Measurements from ENCODE around the gene SERPINB6. TPM values are rescaled to one million over a fixed set of nuclear protein-coding genes. Genes with fewer than 3 reads are reported as not detected.

SERPINB6 gene
- polyA plus RNA-seq, result 13.6 and 23.1 TPM in 2 replicates

GRCh38 chr6:2971420-2972218 is at the start of gene SERPINB6:
SERPINB6 (minus strand) TSS chr6:2971567; CDS start chr6:2959332, 12,235 bp downstream.

DNA sequence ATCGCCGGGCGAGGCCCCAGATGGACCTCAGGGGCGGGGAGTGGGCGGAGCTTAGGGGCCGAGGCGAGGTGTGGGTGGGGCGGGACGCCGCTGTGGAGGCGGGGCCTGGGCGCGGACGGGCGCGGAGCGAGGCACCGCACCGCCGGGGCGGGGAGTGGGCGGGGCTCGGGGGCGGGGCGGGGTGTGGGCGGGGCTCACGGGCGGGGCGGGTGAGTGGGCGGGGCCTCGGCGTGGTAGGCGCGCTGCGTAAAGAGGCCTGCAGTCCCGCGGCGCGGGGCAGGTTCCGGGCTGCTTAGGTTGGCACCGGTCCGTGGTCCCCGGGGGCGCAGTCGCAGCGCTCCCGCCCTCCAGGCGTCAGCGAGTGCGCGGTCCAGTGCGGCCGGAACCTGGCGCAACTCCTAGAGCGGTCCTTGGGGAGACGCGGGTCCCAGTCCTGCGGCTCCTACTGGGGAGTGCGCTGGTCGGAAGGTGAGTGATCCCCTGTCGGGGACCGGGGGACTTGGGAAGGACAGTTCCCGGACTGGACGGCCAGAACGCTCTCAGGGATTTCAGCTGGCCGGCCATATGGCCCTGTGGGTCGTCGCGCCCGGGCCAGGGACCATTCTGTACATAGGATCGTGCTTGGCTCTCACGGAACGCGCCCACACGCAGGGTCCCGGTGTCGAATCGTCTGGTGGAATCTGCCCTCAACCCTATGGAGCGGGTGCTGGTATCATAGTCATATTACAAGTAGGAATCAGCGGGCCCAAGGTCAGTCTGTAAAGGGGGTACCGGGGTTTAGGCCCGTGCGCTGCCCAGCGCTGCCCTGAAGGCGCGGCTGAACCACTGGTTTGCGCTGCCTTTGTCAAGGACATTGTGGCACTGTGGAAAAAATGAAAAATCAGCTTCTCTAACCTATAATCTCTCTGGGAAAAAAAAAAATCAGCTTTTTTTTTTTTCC is 28.5 kb upstream of the SERPINB6 start, which contains the start of gene NQO2:
Gene NQO2 (plus strand): TSS at position 277 of the 940 bp plus-strand sequence. CDS start 6,659 bp downstream, outside the sequence.

Other genes with a start within 250 kb of the SERPINB6 start
- gene MYLK4, start 220.6 kb downstream of the SERPINB6 start, polyA plus RNA-seq, result 0.26 and 0.27 TPM in 2 replicates
- gene WRNIP1, start 206.2 kb downstream of the SERPINB6 start, polyA plus RNA-seq, result 34.7 and 47.0 TPM in 2 replicates
- 2.5 and 8.1 TPM in 2 replicates for gene SERPINB1, start 129.7 kb downstream of the SERPINB6 start, polyA plus RNA-seq
- 18.0 and 20.6 TPM in 2 replicates for gene SERPINB9, start 68.3 kb downstream of the SERPINB6 start, polyA plus RNA-seq
- gene NQO2, start 28.3 kb upstream of the SERPINB6 start, polyA plus RNA-seq, result 65.0 and 96.8 TPM in 2 replicates
- gene RIPK1, start 96.9 kb upstream of the SERPINB6 start, polyA plus RNA-seq, result 1.4 and 2.4 TPM in 2 replicates
- gene BPHL, start 147.1 kb upstream of the SERPINB6 start, polyA plus RNA-seq, result 12.4 and 17.4 TPM in 2 replicates
- 204 and 321 TPM in 2 replicates for gene TUBB2A, start 186.0 kb upstream of the SERPINB6 start, polyA plus RNA-seq

All from Purkinje cell (primary cell).